H1 (cell line): ENCODE measurements around the gene TNFSF12.

Source experiments
- ASH2L ChIP-seq: fragments of 200-600, 300-600 bp; sonication (generic); IDR thresholded peaks from one replicate; pipeline ENCODE4 v1.7.1; 2017; ENCODE audit warnings: low read length
- CREB1 ChIP-seq: IDR thresholded peaks from 2 replicates; pipeline ENCODE4 v1.6.1; 2012; ENCODE audit warnings: inconsistent platforms
- EP300 ChIP-seq, 2 experiments: IDR thresholded peaks; 1 replicate in 1 of 2; 2 replicates in 1 of 2; pipeline ENCODE4 v1.6.1; 2011 to 2012; ENCODE audit warnings: low read depth in 2 of 2, low read length in 2 of 2, mild to moderate bottlenecking in 2 of 2, borderline replicate concordance in 1 of 2, inconsistent platforms in 1 of 2, moderate library complexity in 1 of 2
- EZH2 ChIP-seq: fragments of 200-600 bp; sonication (generic); IDR thresholded peaks from 2 replicates; pipeline ENCODE4 v1.7.1; 2012; ENCODE audit warnings: low read depth, mild to moderate bottlenecking, moderate library complexity, low read length, inconsistent platforms; ENCODE audit not compliant: severe bottlenecking
- JUN ChIP-seq: IDR thresholded peaks from 2 replicates; pipeline ENCODE4 v1.6.1; 2011; ENCODE audit warnings: low read depth, mild to moderate bottlenecking, improper control_type of control experiment, low read length
- POLR2A ChIP-seq, 2 experiments: IDR thresholded peaks; 1 replicate in 1 of 2; 2 replicates in 1 of 2; pipeline ENCODE4 v1.6.1; 2011; ENCODE audit warnings: low read depth in 2 of 2, low read length in 2 of 2, mild to moderate bottlenecking in 2 of 2; ENCODE audit errors: control extremely low read depth in 1 of 2
- SIN3A ChIP-seq, 2 experiments: IDR thresholded peaks in 1 of 2; conservative IDR thresholded peaks in 1 of 2; 2 replicates each; pipeline ENCODE4 v1.6.1; 2011 to 2012; ENCODE audit warnings: low read length in 2 of 2, improper control_type of control experiment in 1 of 2, low read depth in 1 of 2, mild to moderate bottlenecking in 1 of 2
- SIRT6 ChIP-seq: IDR thresholded peaks from one replicate; pipeline ENCODE4 v1.7.1; 2012; ENCODE audit warnings: low read length, inconsistent platforms
- TAF1 ChIP-seq: IDR thresholded peaks from 2 replicates; pipeline ENCODE4 v1.6.1; 2011; ENCODE audit warnings: mild to moderate bottlenecking, low read depth, low read length
- TF ChIP-seq, protein P1 (sequence below), 3 experiments: IDR thresholded peaks; 1 replicate in 2 of 3; 2 replicates in 1 of 3; pipeline versions ENCODE4 v1.5.1 to v1.6.1; 2011; ENCODE audit warnings: low read length in 3 of 3, mild to moderate bottlenecking in 3 of 3, inconsistent platforms in 2 of 3, low read depth in 1 of 3, moderate library complexity in 1 of 3; ENCODE audit not compliant: insufficient read depth in 1 of 3; ENCODE audit errors: control extremely low read depth in 1 of 3
- TF ChIP-seq, protein P2 (sequence below): IDR thresholded peaks from 2 replicates; pipeline ENCODE4 v1.6.1; 2012; ENCODE audit warnings: inconsistent platforms

DNA sequence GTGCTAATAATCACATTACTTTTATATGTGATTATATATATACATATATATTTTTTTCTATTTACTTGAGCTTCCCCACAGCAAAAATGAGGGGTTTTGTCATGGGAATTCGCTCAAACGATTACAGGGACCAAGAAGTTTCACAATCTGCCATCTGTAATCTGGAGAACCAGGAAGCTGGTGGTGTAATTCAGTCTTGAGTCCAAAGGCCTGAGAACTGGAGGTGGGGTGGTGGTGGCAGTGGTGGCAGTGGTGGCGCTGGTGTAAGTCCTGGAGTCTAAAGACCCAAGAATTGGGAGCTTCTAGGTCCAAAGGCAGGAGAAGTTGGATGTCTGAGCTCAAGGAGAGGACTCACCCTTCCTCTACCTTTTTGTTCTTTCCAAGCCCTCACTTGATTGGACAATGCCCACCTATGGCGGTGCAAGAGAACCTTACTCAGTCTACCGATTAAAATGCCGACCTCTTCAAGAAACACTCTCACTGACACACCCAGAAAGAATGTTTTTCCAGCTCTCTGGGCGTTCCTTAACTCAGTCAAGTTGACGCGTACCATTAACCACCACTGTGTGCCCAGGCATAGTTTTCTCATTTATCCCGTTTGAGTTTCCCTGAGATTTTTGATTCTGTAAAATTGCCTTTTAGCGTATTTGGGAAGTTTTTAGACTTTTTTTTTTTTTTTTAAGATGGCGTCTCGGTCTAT lies 32.8 kb upstream of the TNFSF12 start:
- TF ChIP-seq POLR2A (IDR thresholded peaks at IDR 0.05; ENCODE audit: control extremely low read depth in 1 of 2, low read depth in 2 of 2, low read length in 2 of 2) (no peak), TAF1 (no peak), EP300 (IDR thresholded peaks at IDR 0.05; ENCODE audit: borderline replicate concordance in 1 of 2, low read depth in 2 of 2, low read length in 2 of 2) (no peak), EZH2 (no peak), SIN3A (conservative IDR thresholded peaks at IDR 0.05 in 1 of 2, IDR thresholded peaks at IDR 0.05 in 1 of 2; ENCODE audit: low read depth in 1 of 2, low read length in 2 of 2) (no peak), SIRT6 (no peak), ASH2L (no peak), CREB1 (no peak), JUN (no peak)
- TF ChIP-seq, protein P1, sequence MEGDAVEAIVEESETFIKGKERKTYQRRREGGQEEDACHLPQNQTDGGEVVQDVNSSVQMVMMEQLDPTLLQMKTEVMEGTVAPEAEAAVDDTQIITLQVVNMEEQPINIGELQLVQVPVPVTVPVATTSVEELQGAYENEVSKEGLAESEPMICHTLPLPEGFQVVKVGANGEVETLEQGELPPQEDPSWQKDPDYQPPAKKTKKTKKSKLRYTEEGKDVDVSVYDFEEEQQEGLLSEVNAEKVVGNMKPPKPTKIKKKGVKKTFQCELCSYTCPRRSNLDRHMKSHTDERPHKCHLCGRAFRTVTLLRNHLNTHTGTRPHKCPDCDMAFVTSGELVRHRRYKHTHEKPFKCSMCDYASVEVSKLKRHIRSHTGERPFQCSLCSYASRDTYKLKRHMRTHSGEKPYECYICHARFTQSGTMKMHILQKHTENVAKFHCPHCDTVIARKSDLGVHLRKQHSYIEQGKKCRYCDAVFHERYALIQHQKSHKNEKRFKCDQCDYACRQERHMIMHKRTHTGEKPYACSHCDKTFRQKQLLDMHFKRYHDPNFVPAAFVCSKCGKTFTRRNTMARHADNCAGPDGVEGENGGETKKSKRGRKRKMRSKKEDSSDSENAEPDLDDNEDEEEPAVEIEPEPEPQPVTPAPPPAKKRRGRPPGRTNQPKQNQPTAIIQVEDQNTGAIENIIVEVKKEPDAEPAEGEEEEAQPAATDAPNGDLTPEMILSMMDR (IDR thresholded peaks at IDR 0.05; ENCODE audit: control extremely low read depth in 1 of 3, insufficient read depth in 1 of 3, low read depth in 1 of 3, low read length in 3 of 3): no peak
- TF ChIP-seq, protein P2, sequence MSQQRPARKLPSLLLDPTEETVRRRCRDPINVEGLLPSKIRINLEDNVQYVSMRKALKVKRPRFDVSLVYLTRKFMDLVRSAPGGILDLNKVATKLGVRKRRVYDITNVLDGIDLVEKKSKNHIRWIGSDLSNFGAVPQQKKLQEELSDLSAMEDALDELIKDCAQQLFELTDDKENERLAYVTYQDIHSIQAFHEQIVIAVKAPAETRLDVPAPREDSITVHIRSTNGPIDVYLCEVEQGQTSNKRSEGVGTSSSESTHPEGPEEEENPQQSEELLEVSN: no peak
